Measurements from ENCODE around the gene ANXA11. TPM values are rescaled to one million over a fixed set of nuclear protein-coding genes. Genes with fewer than 3 reads are reported as not detected.
A peak's percentile ranks its signal among the peaks of the same experiment; 100 is the strongest.

ANXA11 gene
- total and polyA plus RNA-seq, 2 of the 8 experiments (the other 6 are each of a cell fraction or from before 2014, with no cell fraction given) = 40.5 to 84.9 TPM

DNA sequence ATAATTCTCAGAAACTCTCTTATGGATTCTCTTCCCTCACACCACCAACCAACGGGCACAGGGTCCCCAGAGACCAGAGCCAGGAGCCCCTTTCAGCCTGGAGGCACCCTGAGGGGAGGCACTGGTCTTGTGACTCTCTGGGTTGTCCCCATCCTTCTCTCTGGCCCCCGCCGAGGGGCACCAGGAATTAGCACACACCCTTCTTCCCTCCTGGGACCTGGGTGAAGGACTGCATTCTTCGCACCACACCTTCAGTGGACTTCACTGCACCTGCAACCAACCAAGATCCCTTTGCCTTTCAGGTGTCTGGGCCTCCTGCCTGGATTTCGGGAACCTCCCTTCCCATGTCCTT, 50.7 kb downstream of the ANXA11 start:
- no peak overlapping the region for H2BK15ac ChIP-seq (ENCODE audit: low read length)
- TF ChIP-seq RAD21 (IDR thresholded peaks at IDR 0.05 in 1 of 2, conservative IDR thresholded peaks at IDR 0.05 in 1 of 2; ENCODE audit: low read depth in 2 of 2, low read length in 2 of 2) (no peak), SIRT6 (IDR thresholded peaks at IDR 0.05; ENCODE audit: low read length) (no peak), POLR2A (IDR thresholded peaks at IDR 0.05; ENCODE audit: control extremely low read depth in 1 of 2, low read depth in 2 of 2, low read length in 2 of 2) (no peak), SIN3A (conservative IDR thresholded peaks at IDR 0.05 in 1 of 2, IDR thresholded peaks at IDR 0.05 in 1 of 2; ENCODE audit: low read depth in 1 of 2, low read length in 2 of 2) (no peak), TBP (IDR thresholded peaks at IDR 0.05; ENCODE audit: low read depth, low read length) (no peak), POU5F1 (IDR thresholded peaks at IDR 0.05; ENCODE audit: low read depth, low read length) (no peak), SRF (IDR thresholded peaks at IDR 0.05; ENCODE audit: low read depth, low read length) (no peak), CBX8 (IDR thresholded peaks at IDR 0.05; ENCODE audit: borderline replicate concordance, low read depth, low read length) (no peak), RNF2 (IDR thresholded peaks at IDR 0.05; ENCODE audit: borderline replicate concordance, low read depth, low read length, missing control alignments, poor library complexity, severe bottlenecking) (no peak), RFX5 (IDR thresholded peaks at IDR 0.05; ENCODE audit: borderline replicate concordance, low read depth, low read length) (no peak), TCF12 (IDR thresholded peaks at IDR 0.05; ENCODE audit: low read depth, low read length) (no peak)

More for the DNA sequence above, 50.7 kb downstream of the ANXA11 start:
- Histone ChIP-seq H4K8ac (ENCODE audit: extremely low read depth, insufficient read depth, low read length) (0 out of 2 replicates have a peak overlapping the region, but pooled peaks have one; percentile 12), H2BK12ac (ENCODE audit: low read depth, low read length) (no peak overlapping the region), H3K14ac (ENCODE audit: insufficient read length) (no peak overlapping the region), H3K9me3 (ENCODE audit: insufficient read depth in 2 of 2, low read depth in 1 of 2, low read length in 1 of 2) (no peaks in the 10 kb centered on the region), H4K20me1 (replicated peaks in 1 of 2; ENCODE audit: control insufficient read depth in 1 of 2, insufficient read depth in 2 of 2, low read length in 2 of 2) (peaks cover 2 to 4% of the 10 kb centered on the region in 2 experiments), H2AK5ac (ENCODE audit: low read depth, low read length) (no peak overlapping the region), H3K4ac (replicated peaks; ENCODE audit: insufficient read length, low read depth, low read length) (no peak overlapping the region), H3K56ac (replicated peaks; ENCODE audit: insufficient read length, low read depth, low read length) (no peak overlapping the region), H4K91ac (replicated peaks; ENCODE audit: insufficient read length, low read length) (no peak overlapping the region), H3K9ac (replicated peaks in 1 of 4; ENCODE audit: extremely low read depth in 1 of 4, low read depth in 3 of 4, low read length in 3 of 4) (no peak overlapping the region), H2AFZ (ENCODE audit: low read length) (no peak overlapping the region), H2BK5ac (ENCODE audit: low read depth, low read length) (no peak overlapping the region), H3K79me1 (ENCODE audit: low read depth, low read length) (no peaks in the 10 kb centered on the region; the same call in 1 of the 2 replicates), H3K23ac (ENCODE audit: insufficient read length) (no peak overlapping the region), H3K4me1 (replicated peaks in 1 of 4; ENCODE audit: control insufficient read depth in 3 of 4, insufficient read depth in 4 of 4, low read length in 3 of 4) (no peaks in the 10 kb centered on the region), H3K27me3 (replicated peaks in 1 of 4; ENCODE audit: control insufficient read depth in 3 of 4, extremely low read depth in 1 of 4, insufficient read depth in 3 of 4, low read length in 3 of 4) (no peaks in the 10 kb centered on the region), H2BK120ac (replicated peaks; ENCODE audit: low read depth, low read length) (no peak overlapping the region), H3K23me2 (ENCODE audit: low read depth, low read length) (no peaks in the 10 kb centered on the region), H3K36me3 (ENCODE audit: control insufficient read depth in 2 of 4, insufficient read depth in 4 of 4, low read length in 3 of 4) (peaks cover 5 to 20% (median 11%) of the 10 kb centered on the region in 4 experiments; a peak in 6 of 8 replicates), H3K18ac (ENCODE audit: extremely low read depth, low read length) (no peak overlapping the region), H3K4me3 (ENCODE audit: extremely low read depth in 1 of 4, insufficient read depth in 2 of 4, low read depth in 3 of 4, low read length in 4 of 4) (no peak overlapping the region), H4K5ac (ENCODE audit: insufficient read length, low read depth, low read length) (no peak overlapping the region), H3K4me2 (ENCODE audit: insufficient read depth in 1 of 2, low read depth in 2 of 2, low read length in 2 of 2) (no peak overlapping the region), H3K27ac (ENCODE audit: low read depth, low read length) (no peak overlapping the region), H3K79me2 (ENCODE audit: control insufficient read depth in 1 of 2, insufficient read depth in 2 of 2, low read length in 2 of 2) (no peaks in the 10 kb centered on the region), H2BK20ac (ENCODE audit: low read length) (no peak overlapping the region)
- 92% methylated on average over 5 of the region's 5 CpGs; no CpG with 5 or more reads in 1 of the 2 experiments for WGBS, 2 experiments (ENCODE audit: extremely low coverage in 1 of 2, insufficient coverage in 1 of 2, insufficient read length in 1 of 2, insufficient replicate concordance in 2 of 2, low coverage in 1 of 2, low lambda C conversion rate in 2 of 2, missing lambda C conversion rate in 1 of 2)
- POLR2A ChIA-PET (ENCODE audit: partially characterized antibody) = no interaction called here
- CTCF ChIA-PET (ENCODE audit: partially characterized antibody) = interaction anchor here (0.8 to 9.8 kb wide), 5 partner anchors 11 to 68 kb away, joined by 3 to 59 read pairs (median 6); no protein-coding TSS in a partner anchor
- FAIRE-seq (no peak), DNase-seq (ENCODE audit: low read depth in 1 of 2, low spot score in 2 of 2) (no peak)
